Stomach (tissue), 9 donors: ENCODE data around the gene KRT76. TPM values are rescaled to one million over a fixed set of nuclear protein-coding genes. Genes with fewer than 3 reads are reported as not detected.
"Not testable (repeated sequence)": the region's sequence is repeated elsewhere in the genome, so short reads cannot be mapped to it uniquely, and the experiment has no call there.

Experiments used
- DNase-seq, 2 donors: peaks; one replicate each; pipeline versions ENCODE4 v3.0.0 to v3.0.0-alpha.2; 2013 to 2019
- H3K27ac ChIP-seq, 5 donors: fragments of 200-600 bp in 4 of 5; sonication (generic) in 4 of 5; one replicate each; pipeline ENCODE4 v1.5.1; 2013 to 2019; ENCODE audit warnings: mild to moderate bottlenecking in 1 of 5, moderate library complexity in 1 of 5
- H3K27me3 ChIP-seq, 3 donors: fragments of 200-600 bp; sonication (generic); one replicate each; pipeline ENCODE4 v1.5.1; 2017 to 2019; ENCODE audit warnings: mixed run types in 1 of 3
- H3K36me3 ChIP-seq, 4 donors: fragments of 200-600 bp; sonication (generic); 1 replicate in 3 of 4; 2 replicates in 1 of 4; pipeline ENCODE4 v1.5.1; 2016 to 2019
- H3K4me1 ChIP-seq, 4 donors: fragments of 200-600 bp; sonication (generic); one replicate each; pipeline ENCODE4 v1.5.1; 2016 to 2019
- H3K4me3 ChIP-seq, 4 donors: fragments of 200-600 bp; sonication (generic) in 3 of 4; one replicate each; pipeline ENCODE4 v1.5.1; 2016 to 2019; ENCODE audit warnings: mild to moderate bottlenecking in 1 of 4
- H3K9me3 ChIP-seq, 4 donors: fragments of 200-600 bp; sonication (generic); one replicate each; pipeline ENCODE4 v1.5.1; 2016 to 2019
- EP300 ChIP-seq: sonication (generic); formaldehyde crosslinking; IDR thresholded peaks from one replicate; pipeline ENCODE4 v1.6.1; 2017; ENCODE audit warnings: antibody characterized with exemption
- POLR2A ChIP-seq, 4 donors: fragments of 450-650 bp; IDR thresholded peaks; one replicate each; pipeline ENCODE4 v1.6.1; 2016; ENCODE audit warnings: antibody characterized with exemption in 4 of 4, control low read depth in 2 of 4, mild to moderate bottlenecking in 1 of 4, moderate library complexity in 1 of 4
- POLR2AphosphoS5 ChIP-seq, 3 donors: sonication (generic); formaldehyde crosslinking; IDR thresholded peaks; one replicate each; pipeline ENCODE4 v1.6.1; 2016; ENCODE audit warnings: antibody characterized with exemption in 3 of 3
- WGBS, 5 donors: extraction: QIAGEN DNeasy Blood & Tissue Kit in 3 of 5; methylation state at CpG; one replicate each; pipeline versions ENCODE4 v1.1.5 to v1.1.7; 2013 to 2018; 5-methylcytosine and 5-hydroxymethylcytosine counted together
- intact Hi-C: fragments of 100-400 bp; cut with DNase I; formaldehyde crosslinking; loops from one replicate; pipeline ENCODE4 v1.15.1; 2023; ENCODE audit warnings: low total_unique reads
- polyA plus RNA-seq, 3 donors: library from polyadenylated mRNA; stranded (reverse); fragments of 200-250 nt; gene quantifications; one replicate each; pipeline ENCODE4 v1.2.3, GENCODE V29; 2013
- total RNA-seq, 5 donors: library from RNA; depleted of rRNA; stranded (reverse); fragments of >200 nt; gene quantifications; one replicate each; pipeline versions ENCODE4 v1.1.0 to v1.2.3, GENCODE V29; 2014 to 2016
- TF ChIP-seq, protein P1 (sequence below), 7 experiments: fragments of 450-650 bp in 4 of 7; fragments of 200-600 bp in 3 of 7; sonication (generic) in 3 of 7; IDR thresholded peaks; one replicate each; pipeline ENCODE4 v1.5.1; 2016 to 2019; ENCODE audit warnings: antibody characterized with exemption in 7 of 7, control low read depth in 2 of 7, mild to moderate bottlenecking in 1 of 7
- donor health status: healthy with polysubstance abuse.
- donor health status: Bipolar disorder and iron deficiency.
- donor health status: healthy.

The KRT76 gene
- total and polyA plus RNA-seq, 8 donors, result not detected

DNA sequence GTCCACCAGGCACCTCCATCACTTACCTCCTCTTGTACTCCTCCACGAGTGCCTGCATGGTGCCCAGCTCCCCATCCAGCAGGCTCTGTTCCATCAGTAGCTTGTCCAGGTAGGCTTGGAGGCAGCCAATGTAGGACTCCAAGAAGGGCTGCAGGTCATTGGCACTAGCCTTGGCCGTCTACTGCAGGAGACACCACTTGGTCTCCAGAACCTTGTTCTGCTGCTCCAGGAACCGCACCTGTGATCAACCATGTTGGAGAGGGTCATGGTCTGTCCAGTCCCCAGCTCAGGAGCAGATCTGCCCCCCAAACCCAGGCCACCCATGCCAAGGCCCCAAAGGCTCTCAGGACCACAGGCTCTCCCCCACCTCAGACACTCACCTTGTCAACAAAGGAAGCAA lies 23.9 kb downstream of the KRT76 start:
- no peak for DNase-seq
- Histone ChIP-seq H3K9me3 (no peaks in the 10 kb centered on the region), H3K4me3 (no peak overlapping the region), H3K27ac (no peak overlapping the region), H3K27me3 (peaks cover 0 to 57% (median 5%) of the 10 kb centered on the region in 3 donors), H3K36me3 (no peaks in the 10 kb centered on the region), H3K4me1 (no peaks in the 10 kb centered on the region)
- intact Hi-C loops, result no loop called here
- TF ChIP-seq POLR2A (IDR thresholded peaks at IDR 0.05) (no peak), EP300 (no peak), POLR2AphosphoS5 (IDR thresholded peaks at IDR 0.05) (no peak)
- TF ChIP-seq, protein P1, sequence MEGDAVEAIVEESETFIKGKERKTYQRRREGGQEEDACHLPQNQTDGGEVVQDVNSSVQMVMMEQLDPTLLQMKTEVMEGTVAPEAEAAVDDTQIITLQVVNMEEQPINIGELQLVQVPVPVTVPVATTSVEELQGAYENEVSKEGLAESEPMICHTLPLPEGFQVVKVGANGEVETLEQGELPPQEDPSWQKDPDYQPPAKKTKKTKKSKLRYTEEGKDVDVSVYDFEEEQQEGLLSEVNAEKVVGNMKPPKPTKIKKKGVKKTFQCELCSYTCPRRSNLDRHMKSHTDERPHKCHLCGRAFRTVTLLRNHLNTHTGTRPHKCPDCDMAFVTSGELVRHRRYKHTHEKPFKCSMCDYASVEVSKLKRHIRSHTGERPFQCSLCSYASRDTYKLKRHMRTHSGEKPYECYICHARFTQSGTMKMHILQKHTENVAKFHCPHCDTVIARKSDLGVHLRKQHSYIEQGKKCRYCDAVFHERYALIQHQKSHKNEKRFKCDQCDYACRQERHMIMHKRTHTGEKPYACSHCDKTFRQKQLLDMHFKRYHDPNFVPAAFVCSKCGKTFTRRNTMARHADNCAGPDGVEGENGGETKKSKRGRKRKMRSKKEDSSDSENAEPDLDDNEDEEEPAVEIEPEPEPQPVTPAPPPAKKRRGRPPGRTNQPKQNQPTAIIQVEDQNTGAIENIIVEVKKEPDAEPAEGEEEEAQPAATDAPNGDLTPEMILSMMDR (IDR thresholded peaks at IDR 0.05), result no peak
- 80 to 84% (median 80%) methylated on average over 1 to 3 of the region's 3 CpGs for WGBS, 5 donors

DNA sequence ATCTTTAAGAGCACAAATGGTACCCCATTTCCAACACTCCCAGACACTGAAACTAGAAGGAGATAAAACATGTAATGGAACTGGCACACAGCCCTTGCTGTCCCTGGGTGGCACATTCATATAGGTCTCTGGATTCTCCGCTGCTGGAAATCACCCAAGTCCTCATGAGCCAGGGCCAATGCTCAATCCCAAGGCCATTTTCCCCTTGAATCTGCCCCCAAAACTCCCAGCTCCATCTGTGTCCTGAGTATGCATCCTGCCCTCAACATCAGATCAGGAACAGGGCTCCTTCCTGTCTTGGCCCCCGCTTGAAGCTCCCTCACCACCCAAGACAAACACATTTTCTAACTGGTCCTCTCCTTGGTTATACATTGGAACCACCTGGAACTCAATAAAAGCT lies 24.6 kb downstream of the KRT76 start:
- Histone ChIP-seq H3K4me3 (no peak overlapping the region), H3K36me3 (no peaks in the 10 kb centered on the region), H3K27me3 (peaks cover 0 to 54% (median 2%) of the 10 kb centered on the region in 3 donors), H3K27ac (no peak overlapping the region), H3K9me3 (no peaks in the 10 kb centered on the region), H3K4me1 (no peaks in the 10 kb centered on the region)
- TF ChIP-seq POLR2A (IDR thresholded peaks at IDR 0.05) (no peak), POLR2AphosphoS5 (IDR thresholded peaks at IDR 0.05) (no peak), EP300 (no peak)
- TF ChIP-seq, protein P1 (IDR thresholded peaks at IDR 0.05), result no peak
- intact Hi-C loops, result no loop called here
- DNase-seq, result no peak
- 60 to 90% (median 79%) methylated on average over 2 of the region's 2 CpGs for WGBS, 5 donors

DNA sequence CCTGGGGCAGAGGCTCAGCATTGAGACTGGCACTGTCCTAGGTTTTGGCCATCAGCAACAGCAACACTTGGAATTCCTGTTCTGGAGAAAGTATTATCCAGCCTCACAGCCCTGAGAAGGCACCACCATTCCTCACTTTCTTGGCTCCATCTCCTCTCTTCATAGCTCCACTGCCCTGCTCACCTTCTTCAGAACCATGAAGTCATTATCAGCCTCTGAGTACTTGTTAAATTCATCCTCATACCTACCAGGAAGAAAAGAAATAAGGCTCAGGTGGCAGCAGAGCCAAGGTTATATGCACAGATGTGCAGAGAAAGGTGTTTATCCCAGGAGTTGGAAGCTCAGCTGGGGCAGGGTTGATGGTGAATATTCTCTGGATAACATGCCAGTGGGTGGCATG lies 25.4 kb downstream of the KRT76 start:
- no peak for DNase-seq
- Histone ChIP-seq H3K9me3 (no peaks in the 10 kb centered on the region), H3K27ac (no peak overlapping the region), H3K4me1 (no peaks in the 10 kb centered on the region), H3K4me3 (no peak overlapping the region), H3K36me3 (no peaks in the 10 kb centered on the region), H3K27me3 (peaks cover 0 to 55% (median 0%) of the 10 kb centered on the region in 3 donors)
- TF ChIP-seq EP300 (no peak), POLR2AphosphoS5 (IDR thresholded peaks at IDR 0.05) (no peak), POLR2A (IDR thresholded peaks at IDR 0.05) (no peak)
- TF ChIP-seq, protein P1 (IDR thresholded peaks at IDR 0.05), result no peak
- intact Hi-C loops, result no loop called here

DNA sequence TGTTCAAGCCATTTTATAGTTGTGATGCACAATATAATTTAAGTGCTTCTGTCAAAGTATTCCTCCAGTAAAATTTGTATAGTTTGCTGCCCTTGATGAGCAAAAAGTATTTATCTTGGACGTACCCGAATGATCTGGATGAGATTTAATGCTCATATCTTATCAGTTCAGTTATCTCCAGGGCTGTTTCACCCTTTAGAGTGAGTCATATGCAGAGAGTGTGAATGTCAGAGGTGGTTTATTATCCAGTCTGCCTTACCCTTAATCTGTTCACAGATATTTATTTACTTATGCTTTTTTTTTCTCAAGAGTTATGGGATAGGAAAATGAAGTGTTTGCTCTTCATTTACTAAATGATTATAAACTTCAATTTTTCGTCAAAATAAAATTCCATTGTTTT lies 26.6 kb downstream of the KRT76 start:
- 40 to 71% (median 43%) methylated on average over 3 of the region's 3 CpGs for WGBS, 5 donors

DNA sequence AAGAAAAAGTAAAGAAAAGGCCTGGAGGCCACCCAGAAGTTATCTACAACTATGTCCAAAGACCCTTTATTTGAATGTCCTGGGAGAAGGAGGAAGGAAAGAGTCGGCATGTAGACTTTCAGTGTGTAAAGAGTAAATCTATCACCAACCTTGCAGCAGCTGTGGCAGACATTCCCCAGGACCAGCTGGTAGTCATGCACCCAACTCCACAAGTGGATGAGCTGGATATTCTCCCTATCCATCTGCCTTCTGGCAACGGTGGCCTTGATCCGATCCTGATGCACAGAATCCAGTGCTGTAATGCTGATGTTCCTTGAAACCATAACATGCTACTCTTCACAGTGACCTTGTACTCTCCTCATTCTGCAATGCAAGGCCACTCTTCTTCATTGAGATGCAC lies 27.3 kb downstream of the KRT76 start:
- DNase-seq, result no peak
- Histone ChIP-seq H3K27me3 (peaks cover 0 to 51% (median 0%) of the 10 kb centered on the region in 3 donors), H3K36me3 (no peaks in the 10 kb centered on the region), H3K4me1 (no peaks in the 10 kb centered on the region), H3K4me3 (no peak overlapping the region), H3K9me3 (no peaks in the 10 kb centered on the region), H3K27ac (no peak overlapping the region)
- whole genome bisulfite sequencing, 5 donors, result 67 to 81% (median 76%) methylated on average over 3 of the region's 3 CpGs
- no peak for TF ChIP-seq POLR2A (IDR thresholded peaks at IDR 0.05)
- no peak for TF ChIP-seq POLR2AphosphoS5 (IDR thresholded peaks at IDR 0.05)
- TF ChIP-seq EP300, result no peak
- TF ChIP-seq, protein P1 (IDR thresholded peaks at IDR 0.05), result no peak
- intact Hi-C loops, result no loop called here

More for the DNA sequence above, 26.6 kb downstream of the KRT76 start:
- H3K36me3 ChIP-seq, H3K4me3 ChIP-seq, DNase-seq, intact Hi-C loops, H3K4me1 ChIP-seq, H3K9me3 ChIP-seq, H3K27ac ChIP-seq: not testable (repeated sequence)
- peaks cover 0 to 56% (median 0%) of the 10 kb centered on the region in 3 donors for H3K27me3 ChIP-seq
